GM12865 (cell line): ENCODE data around the gene FANCF.
"Not testable (repeated sequence)": the region's sequence is repeated elsewhere in the genome, so short reads cannot be mapped to it uniquely, and the experiment has no call there.

Source experiments
- DNase-seq: peaks from one replicate; pipeline ENCODE4 v3.0.0; 2010; ENCODE audit warnings: low read depth
- H3K4me3 ChIP-seq: 2 replicates; pipeline ENCODE4 v1.5.1; 2011; ENCODE audit warnings: mild to moderate bottlenecking, low read depth, low read length, control low read depth
- TF ChIP-seq, protein P1 (sequence below): IDR thresholded peaks from 2 replicates; pipeline ENCODE4 v1.5.1; 2011; ENCODE audit warnings: low read length, control low read depth, low read depth, inconsistent platforms; ENCODE audit not compliant: insufficient read depth; ENCODE audit errors: missing control alignments

FANCF gene

DNA sequence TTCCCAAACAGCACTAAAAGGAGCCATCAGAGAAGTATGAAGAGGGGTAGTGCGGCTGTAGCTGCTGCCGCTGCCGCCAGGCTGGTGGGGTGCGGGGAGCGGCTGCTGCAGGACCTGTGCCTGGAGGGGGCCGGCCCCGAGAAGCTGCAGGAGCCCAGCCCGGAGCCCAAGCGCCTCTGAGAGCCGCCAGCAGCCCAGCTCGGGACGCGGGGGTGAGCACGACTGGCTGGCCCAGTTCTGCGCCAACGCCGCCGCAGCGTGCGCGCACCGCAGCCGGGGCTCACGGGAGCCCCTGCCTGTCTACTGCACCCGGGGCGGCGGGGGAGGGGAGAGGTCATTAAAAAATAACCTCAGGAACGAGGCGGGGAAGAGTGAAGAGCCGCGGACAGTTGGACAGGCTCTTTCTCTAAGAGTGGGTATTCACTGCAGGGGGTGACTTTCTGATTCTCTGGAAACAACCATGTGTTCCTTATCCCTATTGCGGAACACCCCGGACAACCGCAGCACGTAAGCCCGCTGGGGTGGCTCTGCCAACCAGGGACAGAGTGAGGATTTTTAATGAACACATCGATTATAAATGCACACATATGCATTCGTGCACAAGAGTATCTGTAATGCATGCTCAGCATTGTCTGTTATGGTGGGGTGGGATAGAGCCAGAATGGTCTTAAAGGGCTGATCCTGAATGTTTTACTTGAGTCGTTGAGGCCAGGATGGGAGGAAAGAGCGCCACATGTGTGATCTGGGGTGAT is 41.2 kb upstream of the FANCF start:
- TF ChIP-seq, protein P1, sequence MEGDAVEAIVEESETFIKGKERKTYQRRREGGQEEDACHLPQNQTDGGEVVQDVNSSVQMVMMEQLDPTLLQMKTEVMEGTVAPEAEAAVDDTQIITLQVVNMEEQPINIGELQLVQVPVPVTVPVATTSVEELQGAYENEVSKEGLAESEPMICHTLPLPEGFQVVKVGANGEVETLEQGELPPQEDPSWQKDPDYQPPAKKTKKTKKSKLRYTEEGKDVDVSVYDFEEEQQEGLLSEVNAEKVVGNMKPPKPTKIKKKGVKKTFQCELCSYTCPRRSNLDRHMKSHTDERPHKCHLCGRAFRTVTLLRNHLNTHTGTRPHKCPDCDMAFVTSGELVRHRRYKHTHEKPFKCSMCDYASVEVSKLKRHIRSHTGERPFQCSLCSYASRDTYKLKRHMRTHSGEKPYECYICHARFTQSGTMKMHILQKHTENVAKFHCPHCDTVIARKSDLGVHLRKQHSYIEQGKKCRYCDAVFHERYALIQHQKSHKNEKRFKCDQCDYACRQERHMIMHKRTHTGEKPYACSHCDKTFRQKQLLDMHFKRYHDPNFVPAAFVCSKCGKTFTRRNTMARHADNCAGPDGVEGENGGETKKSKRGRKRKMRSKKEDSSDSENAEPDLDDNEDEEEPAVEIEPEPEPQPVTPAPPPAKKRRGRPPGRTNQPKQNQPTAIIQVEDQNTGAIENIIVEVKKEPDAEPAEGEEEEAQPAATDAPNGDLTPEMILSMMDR, result no peak
- H3K4me3 ChIP-seq, result peak overlapping the region; percentile 22
- DNase-seq, result peak; percentile 21

DNA sequence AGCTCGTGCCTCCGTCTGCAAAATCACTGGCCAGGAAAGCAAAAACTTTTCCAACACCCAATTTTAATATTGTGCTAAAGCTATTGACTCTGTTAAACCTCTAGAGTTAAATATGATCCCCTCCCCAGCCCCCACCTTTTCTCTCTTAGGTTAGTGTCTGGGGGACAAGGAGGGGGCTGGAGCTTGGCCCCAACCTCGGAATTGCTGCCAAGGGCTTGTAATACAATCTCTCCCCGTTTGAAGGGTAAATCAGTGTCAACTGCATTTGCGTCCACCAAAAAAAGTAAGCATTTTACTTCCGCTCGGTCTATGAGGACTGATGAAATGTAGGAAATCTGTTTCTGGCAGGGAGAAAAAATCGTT is 40.7 kb upstream of the FANCF start, which contains the start of gene GAS2:
TSS of gene GAS2 (plus strand) at position 287 of the 363 bp plus-strand sequence. CDS start 8,259 bp downstream, outside the sequence.
- peak within 1 kb of the TSS; percentile 22 for H3K4me3 ChIP-seq
- DNase-seq, result no peak
- TF ChIP-seq, protein P1, result no peak

DNA sequence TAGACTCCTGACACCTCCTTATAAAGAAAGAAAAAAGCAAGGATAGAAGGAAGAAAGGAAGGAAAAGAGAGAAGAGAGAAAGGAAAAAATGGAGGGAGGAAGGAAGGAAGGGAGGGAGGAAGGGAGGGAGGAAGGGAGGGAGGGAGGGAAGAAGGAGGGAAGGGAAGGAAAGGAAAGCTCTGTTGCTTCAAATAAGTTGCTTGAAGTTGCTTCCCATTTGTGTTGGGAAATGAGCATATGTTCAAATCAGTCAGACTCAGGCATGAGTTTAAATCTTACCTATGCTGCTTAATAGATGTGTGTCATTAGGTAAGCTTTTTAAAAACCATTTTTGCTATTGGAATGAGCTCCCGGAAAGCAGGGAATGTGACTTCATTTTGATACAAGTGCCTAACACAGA is 34.2 kb upstream of the FANCF start:
- DNase-seq, result no peak
- H3K4me3 ChIP-seq, result no peak overlapping the region
- TF ChIP-seq, protein P1, result no peak

DNA sequence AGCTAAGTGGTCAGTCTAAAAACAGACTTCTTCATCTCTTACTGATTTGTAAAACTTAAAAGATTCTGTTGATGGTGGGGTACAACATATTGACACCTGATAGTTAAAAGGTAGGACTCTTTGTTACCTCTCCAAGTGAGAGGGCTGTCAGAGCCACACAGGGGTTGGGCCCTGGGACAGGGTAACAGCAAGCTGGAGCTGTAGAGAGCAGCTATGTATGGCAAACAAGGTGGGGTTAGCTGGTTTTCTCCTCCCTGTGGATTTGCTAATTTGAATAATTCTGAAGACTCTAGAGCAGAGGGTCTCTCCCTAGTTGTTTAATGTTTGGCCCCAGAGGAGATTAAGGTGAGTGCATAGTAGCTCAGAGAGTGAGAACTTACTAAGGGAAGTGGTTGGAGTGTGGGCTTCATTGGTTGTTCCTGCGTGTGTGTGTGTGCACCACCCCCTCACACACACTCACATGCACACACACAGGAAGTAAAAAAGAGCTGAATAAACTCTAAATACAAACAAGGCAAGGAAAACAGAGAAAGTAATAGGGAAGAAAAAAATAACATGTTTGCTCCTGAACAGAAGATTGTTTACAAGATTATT is 31.6 kb upstream of the FANCF start:
- TF ChIP-seq, protein P1, result no peak
- peak; percentile 40 for DNase-seq

DNA sequence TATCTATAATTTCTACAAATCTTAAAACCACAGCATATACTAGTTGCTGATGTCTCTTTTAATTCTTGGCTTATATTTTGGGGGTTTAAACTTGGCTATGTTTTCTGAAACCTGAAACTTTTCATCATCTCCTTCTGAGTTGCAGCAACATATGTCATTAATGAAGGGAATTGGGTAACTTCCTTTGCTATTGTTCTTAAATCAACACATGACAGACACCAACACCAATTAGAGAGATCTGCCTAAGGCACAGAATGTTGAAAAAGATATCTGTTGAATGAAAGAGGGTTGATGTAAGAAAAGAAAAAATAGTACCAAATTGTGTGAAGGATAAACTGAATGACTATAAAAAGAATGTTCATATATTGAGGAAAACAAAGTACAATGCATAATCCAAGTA is 30.5 kb upstream of the FANCF start:
- TF ChIP-seq, protein P1, result no peak
- no peak for DNase-seq
- no peak overlapping the region for H3K4me3 ChIP-seq

More for the DNA sequence above, 31.6 kb upstream of the FANCF start:
- H3K4me3 ChIP-seq, result no peak overlapping the region

DNA sequence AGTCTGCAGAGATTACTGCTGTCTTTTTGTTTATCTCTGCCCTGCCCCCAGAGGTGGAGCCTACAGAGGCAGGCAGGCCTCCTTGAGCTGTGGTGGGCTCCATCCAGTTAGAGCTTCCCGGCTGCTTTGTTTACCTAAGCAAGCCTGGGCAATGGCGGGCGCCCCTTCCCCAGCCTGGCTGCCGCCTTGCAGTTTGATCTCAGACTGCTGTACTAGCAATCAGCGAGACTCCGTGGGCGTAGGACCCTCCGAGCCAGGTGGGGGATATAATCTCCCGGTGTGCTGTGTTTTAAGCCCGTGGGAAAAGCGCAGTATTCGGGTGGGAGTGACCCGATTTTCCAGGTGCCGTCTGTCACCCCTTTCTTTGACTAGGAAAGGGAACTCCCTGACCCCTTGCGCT is 26.7 kb upstream of the FANCF start:
- H3K4me3 ChIP-seq, DNase-seq: not testable (repeated sequence)

GRCh38 chr11:22641559-22641958 is 15.9 kb upstream of the FANCF start:
- TF ChIP-seq, protein P1, result no peak
- DNase-seq, result no peak

More at GRCh38 chr11:22641559-22641958, 15.9 kb upstream of the FANCF start:
- no peak overlapping the region for H3K4me3 ChIP-seq
